Transverse colon (tissue), 4 donors: ENCODE measurements around the gene TTLL5. TPM values are rescaled to one million over a fixed set of nuclear protein-coding genes. Genes with fewer than 3 reads are reported as not detected.

Experiments used
- DNase-seq: peaks from one replicate; pipeline ENCODE4 v3.0.0-alpha.2; 2019
- H3K27ac ChIP-seq, 4 donors: fragments of 200-600 bp; sonication (generic); 2 replicates each; pipeline ENCODE4 v1.5.1; 2016 to 2018; ENCODE audit warnings: inconsistent platforms in 4 of 4
- H3K27me3 ChIP-seq: fragments of 200-600 bp; sonication (generic); 2 replicates; pipeline ENCODE4 v1.5.1; 2017; ENCODE audit warnings: inconsistent platforms
- H3K36me3 ChIP-seq, 4 donors: fragments of 200-600 bp; sonication (generic); 2 replicates each; pipeline ENCODE4 v1.5.1; 2017 to 2019; ENCODE audit warnings: inconsistent platforms in 4 of 4
- H3K4me1 ChIP-seq, 4 donors: fragments of 200-600 bp; sonication (generic); 2 replicates each; pipeline ENCODE4 v1.5.1; 2017 to 2020; ENCODE audit warnings: inconsistent platforms in 4 of 4
- H3K4me3 ChIP-seq, 4 donors: fragments of 200-600 bp; sonication (generic); 1 replicate in 1 of 4; 2 replicates in 3 of 4; pipeline versions ENCODE4 v1.5.1 to v1.6.1; 2017 to 2019; ENCODE audit warnings: inconsistent platforms in 4 of 4
- H3K9me3 ChIP-seq, 2 donors: fragments of 200-600 bp; sonication (generic); 2 replicates each; pipeline ENCODE4 v1.5.1; 2017 to 2019; ENCODE audit warnings: inconsistent platforms in 2 of 2
- CTCF ChIP-seq, 5 experiments: fragments of 200-600 bp in 3 of 5; fragments of 450-650 bp in 2 of 5; sonication (generic) in 3 of 5; IDR thresholded peaks; 1 replicate in 2 of 5; 2 replicates in 3 of 5; pipeline ENCODE4 v1.5.1; 2016 to 2017; ENCODE audit warnings: antibody characterized with exemption in 5 of 5, inconsistent platforms in 3 of 5, mild to moderate bottlenecking in 2 of 5, moderate library complexity in 1 of 5
- EP300 ChIP-seq: sonication (generic); formaldehyde crosslinking; IDR thresholded peaks from one replicate; pipeline ENCODE4 v1.6.1; 2017; ENCODE audit warnings: antibody characterized with exemption, low read depth
- POLR2A ChIP-seq: fragments of 450-650 bp; IDR thresholded peaks from one replicate; pipeline ENCODE4 v1.6.1; 2016; ENCODE audit warnings: antibody characterized with exemption, mild to moderate bottlenecking, moderate library complexity
- POLR2AphosphoS5 ChIP-seq, 3 donors: sonication (generic); formaldehyde crosslinking; IDR thresholded peaks; one replicate each; pipeline ENCODE4 v1.6.1; 2016; ENCODE audit warnings: antibody characterized with exemption in 3 of 3
- WGBS, 2 donors: methylation state at CpG; one replicate each; pipeline ENCODE4 v1.1.5; 2018; ENCODE audit warnings: low coverage in 1 of 2; 5-methylcytosine and 5-hydroxymethylcytosine counted together
- in situ Hi-C, 4 donors: fragments of 200-750 bp; cut with MboI; loops; one replicate each; pipeline versions ENCODE4 v1.15.0 to v1.15.1; 2017; ENCODE audit warnings: low sequenced_read_pairs in 3 of 4, low pct_ligation_motif_present in 1 of 4, low pct_unique_long_range_greater_than_20kb in 1 of 4
- intact Hi-C: fragments of 100-400 bp; cut with DNase I; formaldehyde crosslinking; loops from one replicate; pipeline ENCODE4 v1.15.1; 2023; ENCODE audit warnings: low total_unique reads
- total RNA-seq, 4 donors: library from RNA; depleted of rRNA; stranded (reverse); fragments of >200 nt; gene quantifications; one replicate each; pipeline ENCODE4 v1.1.0, GENCODE V29; 2016

Gene TTLL5
- total RNA-seq, 4 donors from 2014 or later: 16.1 to 264 (median 40.8) TPM

- Histone ChIP-seq H3K27ac (no peak overlapping the region), H3K27me3 (no peaks in the 10 kb centered on the region), H3K36me3 (peaks cover 0 to 8% (median 0%) of the 10 kb centered on the region in 4 donors), H3K4me3 (no peak overlapping the region), H3K9me3 (no peaks in the 10 kb centered on the region), H3K4me1 (peaks cover 0 to 5% (median 0%) of the 10 kb centered on the region in 4 donors)
- DNase-seq: no peak
- intact Hi-C loops: no loop called here
- in situ Hi-C loops: no loop called here
- TF ChIP-seq EP300 (no peak), CTCF (IDR thresholded peaks at IDR 0.05) (no peak), POLR2AphosphoS5 (IDR thresholded peaks at IDR 0.05) (no peak), POLR2A (no peak)
Observed at GRCh38 chr14:75736845-75737485, 75.9 kb downstream of the TTLL5 start.

DNA sequence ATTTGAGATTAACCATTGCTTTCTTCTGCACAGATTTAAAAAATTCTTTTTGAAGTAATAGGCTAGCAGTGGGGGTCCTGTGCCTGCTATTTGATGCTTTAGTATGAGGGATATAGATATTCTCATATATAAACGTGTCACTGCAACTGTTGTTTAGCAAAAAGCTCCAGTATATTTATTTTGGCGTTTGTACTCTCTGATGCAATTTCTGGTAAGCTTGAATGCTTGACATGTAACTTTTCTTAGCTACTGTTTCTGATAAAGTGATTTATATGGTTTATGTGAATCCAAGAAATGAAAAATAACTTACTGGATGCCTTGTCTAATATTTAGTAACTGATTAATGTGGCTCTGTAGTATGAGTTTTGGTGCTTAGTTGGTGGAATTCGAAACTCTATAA is 77.1 kb downstream of the TTLL5 start:
- no peak overlapping the region for H3K4me3 ChIP-seq
- 82 to 88% methylated on average over 3 of the region's 3 CpGs for WGBS, 2 donors
- H3K27ac ChIP-seq: no peak overlapping the region
- DNase-seq: no peak
- no peaks in the 10 kb centered on the region for H3K9me3 ChIP-seq
- TF ChIP-seq CTCF (IDR thresholded peaks at IDR 0.05) (no peak), EP300 (no peak), POLR2A (no peak), POLR2AphosphoS5 (IDR thresholded peaks at IDR 0.05) (no peak)
- no peaks in the 10 kb centered on the region for H3K27me3 ChIP-seq
- H3K4me1 ChIP-seq: peaks cover 0 to 5% (median 0%) of the 10 kb centered on the region in 4 donors
- intact Hi-C loops (no loop called here), in situ Hi-C loops (no loop called here)
- peaks cover 0 to 8% (median 0%) of the 10 kb centered on the region in 4 donors for H3K36me3 ChIP-seq

DNA sequence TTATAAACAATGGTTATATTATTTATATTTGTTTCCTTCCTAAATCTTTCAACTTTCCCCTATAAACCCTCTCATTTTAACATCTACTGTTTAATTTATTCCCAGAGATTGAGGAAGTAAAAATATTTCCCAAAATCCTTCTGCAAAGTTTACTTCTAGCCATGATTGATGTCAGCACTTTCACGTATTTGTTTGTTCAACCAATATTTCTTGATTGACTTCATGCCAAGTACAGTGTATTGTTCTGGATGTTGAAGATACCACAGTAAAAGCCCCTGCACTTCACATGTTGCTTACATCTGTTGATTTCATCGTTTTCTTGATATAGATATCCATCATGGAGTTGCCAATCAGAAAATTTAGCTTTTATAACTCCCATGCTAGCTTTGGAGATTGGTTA is 81.8 kb downstream of the TTLL5 start:
- WGBS, 2 donors: 56 to 60% methylated on average over 2 of the region's 2 CpGs
- in situ Hi-C loops (no loop called here), intact Hi-C loops (no loop called here)
- H3K4me1 ChIP-seq: no peaks in the 10 kb centered on the region
- no peaks in the 10 kb centered on the region for H3K27me3 ChIP-seq
- no peak overlapping the region for H3K27ac ChIP-seq
- peaks cover 0 to 22% (median 0%) of the 10 kb centered on the region in 4 donors for H3K36me3 ChIP-seq
- no peaks in the 10 kb centered on the region for H3K9me3 ChIP-seq
- no peak for DNase-seq
- H3K4me3 ChIP-seq: no peak overlapping the region
- no peak for TF ChIP-seq EP300

DNA sequence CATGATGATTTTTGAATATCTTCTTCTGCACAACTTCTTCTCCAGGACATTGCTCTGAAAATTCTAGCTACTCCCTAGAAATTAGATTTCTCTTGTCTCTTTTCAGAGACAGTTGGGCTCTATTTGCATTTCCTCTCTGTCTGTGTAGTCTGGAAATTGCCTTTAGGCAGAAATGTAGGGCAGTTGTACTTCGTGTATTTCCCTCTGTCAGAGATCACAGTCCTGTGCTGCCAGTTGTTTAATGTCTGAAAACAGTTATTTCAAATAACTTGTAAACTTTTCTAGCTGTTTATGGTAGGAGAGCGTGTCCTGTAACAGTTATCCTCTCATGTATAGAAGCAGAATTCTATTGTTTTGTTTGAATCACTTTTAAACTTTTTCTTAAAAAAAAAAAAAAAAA is 86.9 kb downstream of the TTLL5 start:
- Histone ChIP-seq H3K27me3 (no peaks in the 10 kb centered on the region), H3K4me1 (no peaks in the 10 kb centered on the region), H3K27ac (no peak overlapping the region), H3K9me3 (no peaks in the 10 kb centered on the region), H3K4me3 (no peak overlapping the region), H3K36me3 (peaks cover 0 to 22% (median 0%) of the 10 kb centered on the region in 4 donors)
- 47 to 76% methylated on average over 2 of the region's 2 CpGs for WGBS, 2 donors
- in situ Hi-C loops: no loop called here
- intact Hi-C loops: loop anchor here (5.0 kb wide), 1 partner anchor 951 kb away; no protein-coding TSS in a partner anchor
- no peak for DNase-seq
- no peak for TF ChIP-seq EP300
- TF ChIP-seq POLR2A: no peak
- no peak for TF ChIP-seq POLR2AphosphoS5 (IDR thresholded peaks at IDR 0.05)
- no peak for TF ChIP-seq CTCF (IDR thresholded peaks at IDR 0.05)

- H3K36me3 ChIP-seq: peaks cover 0 to 27% (median 0%) of the 10 kb centered on the region in 4 donors
- no peak overlapping the region for H3K27ac ChIP-seq
- TF ChIP-seq EP300: no peak
- TF ChIP-seq POLR2A: no peak
- TF ChIP-seq CTCF (IDR thresholded peaks at IDR 0.05): no peak
- TF ChIP-seq POLR2AphosphoS5 (IDR thresholded peaks at IDR 0.05): no peak
- H3K4me1 ChIP-seq: no peaks in the 10 kb centered on the region
- in situ Hi-C loops: no loop called here
- H3K4me3 ChIP-seq: no peak overlapping the region
- H3K27me3 ChIP-seq: no peaks in the 10 kb centered on the region
- 75 to 86% methylated on average over 1 of the region's 1 CpG for WGBS, 2 donors
- no peaks in the 10 kb centered on the region for H3K9me3 ChIP-seq
- DNase-seq: no peak
- intact Hi-C loops: loop anchor here (5.0 kb wide), 1 partner anchor 951 kb away; no protein-coding TSS in a partner anchor
Observed at GRCh38 chr14:75748336-75748735, 87.3 kb downstream of the TTLL5 start.
